HL-60 (cell line): Measurements from ENCODE around the gene PLA2G12A.

Source experiments
- DNase-seq, 2 experiments: peaks; one replicate each; pipeline ENCODE4 v3.0.0-alpha.2; 2010 to 2020; ENCODE audit warnings: low read depth in 1 of 2, low spot score in 1 of 2
- H3K27ac ChIP-seq: fragments of 250-450 bp; sonication (Bioruptor Pico); replicated peaks from 2 replicates; pipeline ENCODE4 v1.5.1; 2020; ENCODE audit warnings: mild to moderate bottlenecking, moderate library complexity
- H3K27me3 ChIP-seq: fragments of 250-450 bp; sonication (Bioruptor Pico); 2 replicates; pipeline ENCODE4 v1.5.1; 2021; ENCODE audit warnings: mild to moderate bottlenecking, moderate library complexity; ENCODE audit not compliant: insufficient read depth, poor library complexity, severe bottlenecking
- H3K4me3 ChIP-seq: replicated peaks from 2 replicates; pipeline ENCODE4 v1.5.1; 2011; ENCODE audit warnings: mild to moderate bottlenecking, control low read depth, low read length; ENCODE audit not compliant: insufficient read depth
- GABPA ChIP-seq: IDR thresholded peaks from 2 replicates; pipeline ENCODE4 v1.6.1; 2012; ENCODE audit warnings: low read depth
- POLR2AphosphoS5 ChIP-seq: IDR thresholded peaks from 2 replicates; pipeline ENCODE4 v1.6.1; 2012; ENCODE audit warnings: low read depth
- REST ChIP-seq: IDR thresholded peaks from 2 replicates; pipeline ENCODE4 v1.6.1; 2012; ENCODE audit warnings: low read depth; ENCODE audit not compliant: insufficient replicate concordance
- SPI1 ChIP-seq: IDR thresholded peaks from 2 replicates; pipeline ENCODE4 v1.6.1; 2012; ENCODE audit warnings: low read depth, mild to moderate bottlenecking, borderline replicate concordance
- TF ChIP-seq, protein P1 (sequence below): IDR thresholded peaks from one replicate; pipeline ENCODE4 v1.5.1; 2011; ENCODE audit warnings: low read length, control low read depth, inconsistent platforms; ENCODE audit not compliant: insufficient read depth

Gene PLA2G12A

DNA sequence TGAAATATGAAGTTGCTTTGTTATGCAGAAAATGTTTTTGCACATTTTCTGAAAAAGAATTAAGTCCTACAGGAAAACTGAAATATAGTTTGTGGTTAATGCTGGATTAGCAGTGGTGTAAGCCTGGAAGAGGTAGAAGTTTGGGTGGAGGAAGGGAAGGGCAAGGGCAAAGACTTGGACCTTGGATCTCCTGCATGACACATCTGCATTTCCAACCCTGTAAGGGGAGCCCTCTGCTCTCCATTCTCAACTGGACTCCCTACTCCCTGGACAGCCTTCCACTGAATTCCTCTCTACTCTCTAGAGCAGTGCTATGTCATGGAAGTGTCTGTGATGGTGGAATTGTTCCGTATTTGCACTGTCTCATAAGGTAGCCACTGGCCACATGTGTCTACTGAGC, 31.2 kb downstream of the PLA2G12A start:
- no peak overlapping the region for H3K4me3 ChIP-seq

DNA sequence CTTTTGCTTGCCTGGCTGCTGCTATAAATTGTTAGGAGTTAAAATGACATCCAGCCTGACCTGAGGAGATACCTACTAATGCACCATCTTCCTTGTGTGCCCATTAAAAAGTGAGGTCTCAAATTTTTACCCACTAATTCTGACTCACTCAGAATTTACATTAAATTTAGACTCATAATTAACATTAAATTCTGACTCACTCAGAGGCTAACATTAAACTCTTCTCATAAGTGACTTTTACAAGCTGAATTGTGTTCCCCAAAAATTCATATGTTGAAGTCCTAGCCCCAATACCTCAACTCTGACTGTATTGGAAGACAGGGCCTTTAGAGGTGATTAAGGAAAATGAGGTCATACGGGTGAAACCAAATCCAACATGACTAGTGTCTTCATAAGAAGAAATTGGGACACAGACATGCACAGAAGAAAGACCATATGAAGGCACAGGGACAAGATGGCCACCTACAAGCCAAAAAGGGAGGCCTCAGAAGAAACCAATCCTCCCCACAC, 38.4 kb downstream of the PLA2G12A start:
- H3K27ac ChIP-seq, result no peak overlapping the region
- TF ChIP-seq REST (no peak), GABPA (no peak), POLR2AphosphoS5 (no peak), SPI1 (no peak)
- TF ChIP-seq, protein P1, sequence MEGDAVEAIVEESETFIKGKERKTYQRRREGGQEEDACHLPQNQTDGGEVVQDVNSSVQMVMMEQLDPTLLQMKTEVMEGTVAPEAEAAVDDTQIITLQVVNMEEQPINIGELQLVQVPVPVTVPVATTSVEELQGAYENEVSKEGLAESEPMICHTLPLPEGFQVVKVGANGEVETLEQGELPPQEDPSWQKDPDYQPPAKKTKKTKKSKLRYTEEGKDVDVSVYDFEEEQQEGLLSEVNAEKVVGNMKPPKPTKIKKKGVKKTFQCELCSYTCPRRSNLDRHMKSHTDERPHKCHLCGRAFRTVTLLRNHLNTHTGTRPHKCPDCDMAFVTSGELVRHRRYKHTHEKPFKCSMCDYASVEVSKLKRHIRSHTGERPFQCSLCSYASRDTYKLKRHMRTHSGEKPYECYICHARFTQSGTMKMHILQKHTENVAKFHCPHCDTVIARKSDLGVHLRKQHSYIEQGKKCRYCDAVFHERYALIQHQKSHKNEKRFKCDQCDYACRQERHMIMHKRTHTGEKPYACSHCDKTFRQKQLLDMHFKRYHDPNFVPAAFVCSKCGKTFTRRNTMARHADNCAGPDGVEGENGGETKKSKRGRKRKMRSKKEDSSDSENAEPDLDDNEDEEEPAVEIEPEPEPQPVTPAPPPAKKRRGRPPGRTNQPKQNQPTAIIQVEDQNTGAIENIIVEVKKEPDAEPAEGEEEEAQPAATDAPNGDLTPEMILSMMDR, result no peak

More for the DNA sequence above, 31.2 kb downstream of the PLA2G12A start:
- Histone ChIP-seq H3K27me3 (no peaks in the 10 kb centered on the region), H3K27ac (no peak overlapping the region)
- TF ChIP-seq, protein P1, result no peak
- TF ChIP-seq POLR2AphosphoS5 (no peak), REST (no peak), GABPA (no peak), SPI1 (no peak)
- DNase-seq, result no peak

GRCh38 chr4:109690690-109691410, 39.0 kb downstream of the PLA2G12A start:
- DNase-seq, result no peak
- TF ChIP-seq SPI1 (no peak), GABPA (no peak), REST (no peak), POLR2AphosphoS5 (no peak)
- TF ChIP-seq, protein P1, result no peak
- no peaks in the 10 kb centered on the region for H3K27me3 ChIP-seq
- H3K27ac ChIP-seq, result no peak overlapping the region
- H3K4me3 ChIP-seq, result no peak overlapping the region

More for the DNA sequence above, 38.4 kb downstream of the PLA2G12A start:
- no peak for DNase-seq
- H3K27me3 ChIP-seq, result no peaks in the 10 kb centered on the region
- H3K4me3 ChIP-seq, result no peak overlapping the region
